Measurements from ENCODE around the gene ZNF277.

GRCh38 chr7:112280267-112280666 is 73.8 kb downstream of the ZNF277 start:
- no peak for TF ChIP-seq ZBTB7A (IDR thresholded peaks at IDR 0.05; ENCODE audit: low read depth)
- no peak for TF ChIP-seq FOXM1 (IDR thresholded peaks at IDR 0.05; ENCODE audit: borderline replicate concordance, low read depth)
- no peak for TF ChIP-seq CEBPB (IDR thresholded peaks at IDR 0.05)
- no peak for TF ChIP-seq EP300 (IDR thresholded peaks at IDR 0.05; ENCODE audit: borderline replicate concordance)
- TF ChIP-seq TEAD4 (IDR thresholded peaks at IDR 0.05) = no peak
- no peak for TF ChIP-seq MAX (IDR thresholded peaks at IDR 0.05)
- TF ChIP-seq TAF1 (IDR thresholded peaks at IDR 0.05; ENCODE audit: low read depth) = no peak
- TF ChIP-seq REST (IDR thresholded peaks at IDR 0.05; ENCODE audit: low read depth) = no peak
- no peak for TF ChIP-seq RAD21 (IDR thresholded peaks at IDR 0.05; ENCODE audit: low read depth)
- no peak for TF ChIP-seq CREB1 (IDR thresholded peaks at IDR 0.05; ENCODE audit: low read depth)
- no peak for TF ChIP-seq YY1 (IDR thresholded peaks at IDR 0.05; ENCODE audit: low read depth)
- no peak for TF ChIP-seq EGR1 (IDR thresholded peaks at IDR 0.05)
- no peak for TF ChIP-seq TCF12 (IDR thresholded peaks at IDR 0.05; ENCODE audit: low read depth)
- no peak for TF ChIP-seq NFIC (IDR thresholded peaks at IDR 0.05)
